Memory B cell (primary cell): ENCODE measurements around the gene PRKCE.
"Not testable (repeated sequence)": the region's sequence is repeated elsewhere in the genome, so short reads cannot be mapped to it uniquely, and the experiment has no call there.

Source experiments
- ATAC-seq: fragments of 150-1000 bp; cut with Tn5 transposase; 2 replicates; pipeline ENCODE4 v1.10.0; 2021; ENCODE audit warnings: low read depth, mild to moderate bottlenecking, moderate library complexity
- DNase-seq, 2 donors: peaks; one replicate each; pipeline ENCODE4 v3.0.0; 2022; ENCODE audit warnings: low spot score in 2 of 2
- H3K27ac Mint-ChIP-seq: one replicate; pipeline ENCODE4 v1.8.0; 2022; ENCODE audit warnings: mild to moderate bottlenecking, moderate library complexity, mixed read lengths
- H3K27me3 Mint-ChIP-seq: one replicate; pipeline ENCODE4 v1.8.0; 2022; ENCODE audit warnings: mixed read lengths
- H3K36me3 Mint-ChIP-seq: one replicate; pipeline ENCODE4 v1.8.0; 2022; ENCODE audit warnings: mild to moderate bottlenecking, mixed read lengths
- H3K4me1 Mint-ChIP-seq: one replicate; pipeline ENCODE4 v1.8.0; 2022; ENCODE audit warnings: mixed read lengths
- H3K4me3 Mint-ChIP-seq: one replicate; pipeline ENCODE4 v1.8.0; 2022; ENCODE audit warnings: mild to moderate bottlenecking, moderate library complexity, mixed read lengths
- H3K9me3 Mint-ChIP-seq: one replicate; pipeline ENCODE4 v1.8.0; 2022; ENCODE audit warnings: mixed read lengths

The PRKCE gene

GRCh38 chr2:45708501-45708900 is 57.0 kb downstream of the PRKCE start:
- no peaks in the 10 kb centered on the region for H3K9me3 Mint-ChIP-seq
- DNase-seq (no peak), ATAC-seq (no peak)
- no peak overlapping the region for H3K4me3 Mint-ChIP-seq
- H3K27me3 Mint-ChIP-seq, result no peaks in the 10 kb centered on the region
- H3K4me1 Mint-ChIP-seq, result peaks cover 18% of the 10 kb centered on the region
- peaks cover 21% of the 10 kb centered on the region for H3K36me3 Mint-ChIP-seq
- no peak overlapping the region for H3K27ac Mint-ChIP-seq

- Mint-ChIP-seq H3K4me1 (peaks cover 20% of the 10 kb centered on the region), H3K4me3 (no peak overlapping the region), H3K27me3 (no peaks in the 10 kb centered on the region), H3K9me3 (no peaks in the 10 kb centered on the region), H3K27ac (no peak overlapping the region), H3K36me3 (peaks cover 22% of the 10 kb centered on the region)
- ATAC-seq, result no peak
- DNase-seq, result no peak
Measured at GRCh38 chr2:45709137-45709536, 57.7 kb downstream of the PRKCE start.

- H3K27me3 Mint-ChIP-seq, result no peaks in the 10 kb centered on the region
Measured at GRCh38 chr2:45710468-45710867, 59.0 kb downstream of the PRKCE start.

GRCh38 chr2:45711224-45711623 is 59.7 kb downstream of the PRKCE start:
- peaks cover 1% of the 10 kb centered on the region for H3K9me3 Mint-ChIP-seq
- ATAC-seq (no peak), DNase-seq (no peak)
- no peaks in the 10 kb centered on the region for H3K27me3 Mint-ChIP-seq
- peaks cover 32% of the 10 kb centered on the region for H3K4me1 Mint-ChIP-seq
- peaks cover 34% of the 10 kb centered on the region for H3K36me3 Mint-ChIP-seq
- no peak overlapping the region for H3K27ac Mint-ChIP-seq
- no peak overlapping the region for H3K4me3 Mint-ChIP-seq

More at GRCh38 chr2:45710468-45710867, 59.0 kb downstream of the PRKCE start:
- H3K4me3 Mint-ChIP-seq, result no peak overlapping the region
- DNase-seq (no peak), ATAC-seq (no peak)
- no peak overlapping the region for H3K27ac Mint-ChIP-seq
- H3K36me3 Mint-ChIP-seq, result peaks cover 26% of the 10 kb centered on the region
- no peaks in the 10 kb centered on the region for H3K9me3 Mint-ChIP-seq
- H3K4me1 Mint-ChIP-seq, result peaks cover 24% of the 10 kb centered on the region

- Mint-ChIP-seq H3K36me3 (peaks cover 34% of the 10 kb centered on the region), H3K4me1 (peaks cover 40% of the 10 kb centered on the region), H3K4me3 (no peak overlapping the region), H3K9me3 (peaks cover 4% of the 10 kb centered on the region), H3K27me3 (no peaks in the 10 kb centered on the region), H3K27ac (no peak overlapping the region)
- ATAC-seq, result no peak
- no peak for DNase-seq
Measured at GRCh38 chr2:45712570-45712969, 61.1 kb downstream of the PRKCE start.

GRCh38 chr2:45713136-45713535 is 61.7 kb downstream of the PRKCE start:
- H3K27ac Mint-ChIP-seq, result no peak overlapping the region
- H3K27me3 Mint-ChIP-seq, result no peaks in the 10 kb centered on the region
- H3K36me3 Mint-ChIP-seq, result peaks cover 29% of the 10 kb centered on the region

GRCh38 chr2:45713591-45713990 is 62.1 kb downstream of the PRKCE start:
- H3K9me3 Mint-ChIP-seq, result peaks cover 4% of the 10 kb centered on the region
- H3K4me3 Mint-ChIP-seq, result no peak overlapping the region
- peaks cover 25% of the 10 kb centered on the region for H3K36me3 Mint-ChIP-seq
- DNase-seq, result no peak
- H3K27ac Mint-ChIP-seq, result no peak overlapping the region
- no peaks in the 10 kb centered on the region for H3K27me3 Mint-ChIP-seq
- ATAC-seq, result no peak
- peaks cover 40% of the 10 kb centered on the region for H3K4me1 Mint-ChIP-seq

More at GRCh38 chr2:45713136-45713535, 61.7 kb downstream of the PRKCE start:
- no peak for DNase-seq
- H3K9me3 Mint-ChIP-seq, result peaks cover 4% of the 10 kb centered on the region
- ATAC-seq, result no peak
- peaks cover 40% of the 10 kb centered on the region for H3K4me1 Mint-ChIP-seq
- H3K4me3 Mint-ChIP-seq, result no peak overlapping the region

- no peaks in the 10 kb centered on the region for H3K27me3 Mint-ChIP-seq
- ATAC-seq (no peak), DNase-seq (no peak)
- H3K9me3 Mint-ChIP-seq, result peaks cover 4% of the 10 kb centered on the region
- peaks cover 22% of the 10 kb centered on the region for H3K36me3 Mint-ChIP-seq
- peaks cover 46% of the 10 kb centered on the region for H3K4me1 Mint-ChIP-seq
- peak overlapping the region; percentile 32 for H3K27ac Mint-ChIP-seq
- no peak overlapping the region for H3K4me3 Mint-ChIP-seq
Measured at GRCh38 chr2:45714679-45715078, 63.2 kb downstream of the PRKCE start.

- Mint-ChIP-seq H3K27me3 (no peaks in the 10 kb centered on the region), H3K27ac (peak overlapping the region; percentile 29), H3K36me3 (peaks cover 22% of the 10 kb centered on the region), H3K4me1 (peaks cover 52% of the 10 kb centered on the region), H3K4me3 (no peak overlapping the region), H3K9me3 (peaks cover 4% of the 10 kb centered on the region)
- ATAC-seq (no peak), DNase-seq (no peak)
Measured at GRCh38 chr2:45715601-45716379, 64.3 kb downstream of the PRKCE start.

- DNase-seq, ATAC-seq, H3K4me3 Mint-ChIP-seq, H3K27me3 Mint-ChIP-seq, H3K9me3 Mint-ChIP-seq: not testable (repeated sequence)
- Mint-ChIP-seq H3K27ac (peak overlapping the region; percentile 29), H3K4me1 (peaks cover 54% of the 10 kb centered on the region), H3K36me3 (peaks cover 22% of the 10 kb centered on the region)
Measured at GRCh38 chr2:45716432-45716831, 65.0 kb downstream of the PRKCE start.

- DNase-seq (no peak), ATAC-seq (no peak)
- peaks cover 54% of the 10 kb centered on the region for H3K4me1 Mint-ChIP-seq
- H3K4me3 Mint-ChIP-seq, result no peak overlapping the region
- H3K27me3 Mint-ChIP-seq, result no peaks in the 10 kb centered on the region
- H3K27ac Mint-ChIP-seq, result peak overlapping the region; percentile 54
- peaks cover 4% of the 10 kb centered on the region for H3K9me3 Mint-ChIP-seq
- peaks cover 22% of the 10 kb centered on the region for H3K36me3 Mint-ChIP-seq
Measured at GRCh38 chr2:45716915-45717314, 65.4 kb downstream of the PRKCE start.

- Mint-ChIP-seq H3K36me3 (peaks cover 17% of the 10 kb centered on the region), H3K9me3 (peaks cover 4% of the 10 kb centered on the region), H3K4me3 (no peak overlapping the region), H3K4me1 (peaks cover 59% of the 10 kb centered on the region), H3K27me3 (no peaks in the 10 kb centered on the region), H3K27ac (peak overlapping the region; percentile 87)
- no peak for DNase-seq
- ATAC-seq, result no peak
Measured at GRCh38 chr2:45720210-45720609, 68.7 kb downstream of the PRKCE start.

GRCh38 chr2:45721150-45721549 is 69.7 kb downstream of the PRKCE start:
- H3K4me3 Mint-ChIP-seq, result no peak overlapping the region
- no peak overlapping the region for H3K27ac Mint-ChIP-seq
- H3K9me3 Mint-ChIP-seq, result peaks cover 3% of the 10 kb centered on the region
- peaks cover 54% of the 10 kb centered on the region for H3K4me1 Mint-ChIP-seq
- ATAC-seq (no peak), DNase-seq (no peak)
- no peaks in the 10 kb centered on the region for H3K27me3 Mint-ChIP-seq
- H3K36me3 Mint-ChIP-seq, result peaks cover 7% of the 10 kb centered on the region

- no peak overlapping the region for H3K4me3 Mint-ChIP-seq
- H3K27me3 Mint-ChIP-seq, result no peaks in the 10 kb centered on the region
- peak overlapping the region; percentile 99 for H3K27ac Mint-ChIP-seq
- H3K4me1 Mint-ChIP-seq, result peaks cover 53% of the 10 kb centered on the region
- no peaks in the 10 kb centered on the region for H3K9me3 Mint-ChIP-seq
- ATAC-seq (no peak), DNase-seq (no peak)
- no peaks in the 10 kb centered on the region for H3K36me3 Mint-ChIP-seq
Measured at GRCh38 chr2:45722477-45722876, 71.0 kb downstream of the PRKCE start.

GRCh38 chr2:45723857-45724256 is 72.4 kb downstream of the PRKCE start:
- no peaks in the 10 kb centered on the region for H3K27me3 Mint-ChIP-seq
- DNase-seq (no peak), ATAC-seq (no peak)
- H3K27ac Mint-ChIP-seq, result peak overlapping the region; percentile 99
- no peak overlapping the region for H3K4me3 Mint-ChIP-seq
- H3K36me3 Mint-ChIP-seq, result peaks cover 1% of the 10 kb centered on the region
- peaks cover 65% of the 10 kb centered on the region for H3K4me1 Mint-ChIP-seq
- no peaks in the 10 kb centered on the region for H3K9me3 Mint-ChIP-seq
